ENCODE measurements around the gene KLK11.

- no peak for TF ChIP-seq CTCF (conservative IDR thresholded peaks at IDR 0.05; ENCODE audit: low read length)
- TF ChIP-seq EZH2phosphoT487 (IDR thresholded peaks at IDR 0.05; ENCODE audit: borderline replicate concordance): no peak
Measured at GRCh38 chr19:51055866-51056265, 29.4 kb upstream of the KLK11 start.

All from Loucy (cell line).